ENCODE data around the gene LSAMP.
"Not testable (repeated sequence)": the region's sequence is repeated elsewhere in the genome, so short reads cannot be mapped to it uniquely, and the experiment has no call there.

LSAMP gene

GRCh38 chr3:115823083-115823482 lies 622.2 kb downstream of the LSAMP start:
- no peak for DNase-seq

GRCh38 chr3:115822579-115822978 lies 622.7 kb downstream of the LSAMP start:
- DNase-seq, result no peak

DNA sequence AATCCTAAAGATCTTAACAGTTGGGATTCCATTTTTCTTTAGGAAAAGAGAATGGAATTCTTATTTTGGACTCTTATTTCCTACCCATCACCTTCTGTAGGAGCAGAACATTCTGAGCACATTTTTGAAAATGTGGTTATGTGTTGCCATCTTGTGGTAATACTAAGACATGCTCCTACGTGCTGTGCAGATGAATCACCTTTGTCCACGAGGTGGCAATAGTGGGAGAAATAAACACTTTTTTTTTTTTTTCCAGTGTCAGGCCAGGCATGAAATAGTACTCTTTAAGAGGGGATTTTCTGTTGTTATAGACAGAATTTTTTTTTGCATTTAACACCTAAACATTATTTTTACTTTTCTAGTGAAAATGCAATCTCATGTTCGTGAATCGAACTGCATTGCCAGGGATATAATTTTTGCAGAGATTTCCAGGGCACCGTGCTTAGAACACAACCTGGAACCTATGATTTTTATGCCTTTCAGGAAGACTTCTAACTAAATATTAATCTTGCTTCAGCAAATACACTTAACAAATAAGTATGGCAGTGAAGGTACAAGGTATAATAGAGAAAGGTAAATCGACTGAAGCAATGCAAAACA lies 625.4 kb downstream of the LSAMP start:
- DNase-seq, result peak; percentile 53

DNA sequence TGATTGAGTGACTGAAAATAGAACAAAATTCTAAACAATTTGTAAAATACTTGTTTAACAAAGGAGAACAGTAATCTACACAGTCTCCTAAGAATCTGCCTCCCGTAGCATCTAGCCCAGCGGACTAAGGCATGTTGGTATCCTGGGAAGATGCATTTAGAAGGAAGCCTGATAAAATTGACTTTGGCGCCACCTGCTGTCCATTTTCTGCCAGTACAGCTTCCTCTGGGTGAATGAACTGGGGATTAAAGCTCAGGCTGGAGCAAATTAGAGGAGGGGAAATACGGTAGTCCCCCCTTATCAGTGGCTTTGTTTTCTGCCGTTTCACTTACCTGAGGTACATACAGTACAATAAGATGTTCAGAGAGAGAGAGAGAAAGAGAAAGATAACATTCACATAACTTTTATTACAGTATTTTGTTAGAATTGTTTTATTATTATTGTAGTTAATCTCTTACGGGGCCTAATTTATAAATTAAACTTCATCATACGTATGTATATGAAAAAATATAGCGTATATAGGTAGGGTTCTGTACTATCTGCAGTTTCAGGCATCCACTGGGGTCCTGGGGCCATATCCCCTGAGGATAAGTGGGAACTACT lies 630.4 kb downstream of the LSAMP start:
- DNase-seq, result peak; percentile 41

- DNase-seq, result no peak
Measured at GRCh38 chr3:115814006-115814405, 631.3 kb downstream of the LSAMP start.

DNA sequence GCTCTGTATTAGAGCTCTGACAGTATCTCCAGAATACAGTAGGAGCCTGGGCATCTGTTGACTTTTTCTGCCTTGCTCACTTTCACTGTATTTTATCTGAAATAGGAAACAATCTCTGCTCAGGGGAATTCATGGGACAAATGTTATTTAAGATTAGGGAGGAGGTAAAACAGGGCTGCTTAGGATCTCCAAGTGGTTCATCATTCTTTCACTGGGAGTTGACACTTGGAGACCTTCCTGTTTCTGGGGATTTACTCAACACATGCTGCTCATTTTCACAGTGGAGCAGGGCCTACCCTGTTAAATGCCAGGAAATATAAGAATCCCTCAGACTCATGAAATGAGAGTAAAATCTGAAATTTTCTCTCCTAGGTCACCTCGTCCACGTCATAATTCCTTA lies 636.5 kb downstream of the LSAMP start:
- no peak for DNase-seq

DNA sequence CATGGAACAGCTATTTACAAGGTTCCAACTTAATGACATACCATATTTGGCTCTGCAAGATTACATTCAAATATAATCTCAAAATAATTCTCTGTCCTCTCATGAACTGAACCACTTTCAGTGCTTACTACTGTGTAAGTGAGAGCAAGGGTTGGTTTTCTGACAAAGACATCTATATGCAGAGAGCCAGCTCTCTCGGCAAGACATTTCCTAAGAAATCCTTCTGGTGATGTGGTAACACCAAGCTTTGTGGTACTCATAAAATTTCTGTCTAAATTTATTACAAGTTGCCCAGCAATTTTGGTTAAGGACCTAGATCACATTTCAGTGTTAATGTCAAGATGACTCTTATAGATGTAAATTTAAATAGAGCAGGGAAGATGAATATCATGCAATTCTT lies 637.0 kb downstream of the LSAMP start:
- no peak for DNase-seq

DNA sequence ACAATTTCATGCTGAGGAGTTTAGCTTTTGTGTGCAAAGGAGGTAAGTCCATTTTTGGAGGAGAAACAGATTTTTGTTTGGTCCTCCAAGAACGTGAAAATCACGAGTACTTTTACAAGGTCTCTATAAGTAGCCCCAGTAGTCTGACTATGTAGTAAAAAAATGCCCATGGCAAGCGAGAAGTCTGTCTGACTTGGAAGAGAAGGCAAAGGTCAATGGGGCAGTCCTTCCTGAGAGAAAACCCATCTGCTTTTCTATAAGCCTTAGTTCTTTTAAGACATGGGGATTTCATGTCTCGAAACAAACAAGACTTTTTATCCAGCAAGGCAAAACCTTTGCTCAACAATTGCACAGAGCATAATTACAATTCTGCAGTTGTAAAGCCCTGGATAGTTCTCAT lies 638.8 kb downstream of the LSAMP start:
- no peak for DNase-seq

GRCh38 chr3:115805520-115805919 lies 639.8 kb downstream of the LSAMP start:
- no peak for DNase-seq

- DNase-seq, result no peak
Measured at GRCh38 chr3:115804713-115805119, 640.6 kb downstream of the LSAMP start.

DNA sequence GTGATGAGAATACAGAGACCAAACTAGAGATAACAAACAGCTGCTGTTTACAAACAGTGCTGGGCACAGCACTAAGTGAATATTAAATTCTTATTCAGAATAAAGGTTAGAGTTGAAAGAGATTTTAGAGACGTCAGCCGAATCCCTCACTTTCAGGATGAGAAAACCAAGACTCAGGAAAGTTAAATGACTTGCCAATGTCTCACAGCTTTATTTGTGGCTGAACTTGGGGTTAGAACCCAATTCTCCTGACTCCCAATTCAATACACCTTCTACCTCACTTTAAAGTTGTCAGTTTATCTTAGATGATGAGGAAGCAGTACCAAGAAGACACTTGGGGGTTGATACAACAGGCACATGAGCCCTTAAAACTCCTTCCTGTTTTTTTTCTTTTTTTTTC lies 641.1 kb downstream of the LSAMP start:
- no peak for DNase-seq

GRCh38 chr3:115803661-115804060 lies 641.6 kb downstream of the LSAMP start:
- DNase-seq, result no peak

DNA sequence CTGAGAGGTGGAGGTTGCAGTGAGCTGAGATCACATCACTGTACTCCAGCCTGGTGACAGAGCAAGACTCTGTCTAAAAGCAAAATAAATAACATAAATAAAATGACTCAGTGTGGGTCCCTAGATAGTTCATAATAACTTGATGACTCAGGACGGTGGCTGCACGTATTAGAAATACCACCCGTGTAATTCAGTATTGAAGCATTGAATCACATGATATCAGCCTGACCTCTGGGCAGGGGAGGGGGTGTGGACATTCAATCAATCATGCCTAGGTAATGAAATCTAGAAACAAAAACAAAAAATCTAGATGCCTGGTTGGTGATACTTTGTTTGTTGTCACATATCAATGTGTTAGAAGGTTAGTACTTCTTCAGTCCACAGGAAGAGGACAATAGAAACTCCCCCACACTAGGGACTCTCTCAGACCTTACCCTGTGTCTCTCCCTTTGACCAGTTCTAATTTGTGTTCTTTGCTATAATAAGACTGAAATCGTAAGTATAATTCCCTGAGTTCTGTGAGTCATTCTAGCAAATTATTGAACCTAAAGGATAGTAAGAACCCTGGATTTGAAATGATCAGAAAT lies 644.7 kb downstream of the LSAMP start:
- no peak for DNase-seq

- not testable (repeated sequence) for DNase-seq
Measured at GRCh38 chr3:115800065-115800464, 645.2 kb downstream of the LSAMP start.

GRCh38 chr3:115792206-115792955 lies 652.9 kb downstream of the LSAMP start:
- DNase-seq, result no peak

DNA sequence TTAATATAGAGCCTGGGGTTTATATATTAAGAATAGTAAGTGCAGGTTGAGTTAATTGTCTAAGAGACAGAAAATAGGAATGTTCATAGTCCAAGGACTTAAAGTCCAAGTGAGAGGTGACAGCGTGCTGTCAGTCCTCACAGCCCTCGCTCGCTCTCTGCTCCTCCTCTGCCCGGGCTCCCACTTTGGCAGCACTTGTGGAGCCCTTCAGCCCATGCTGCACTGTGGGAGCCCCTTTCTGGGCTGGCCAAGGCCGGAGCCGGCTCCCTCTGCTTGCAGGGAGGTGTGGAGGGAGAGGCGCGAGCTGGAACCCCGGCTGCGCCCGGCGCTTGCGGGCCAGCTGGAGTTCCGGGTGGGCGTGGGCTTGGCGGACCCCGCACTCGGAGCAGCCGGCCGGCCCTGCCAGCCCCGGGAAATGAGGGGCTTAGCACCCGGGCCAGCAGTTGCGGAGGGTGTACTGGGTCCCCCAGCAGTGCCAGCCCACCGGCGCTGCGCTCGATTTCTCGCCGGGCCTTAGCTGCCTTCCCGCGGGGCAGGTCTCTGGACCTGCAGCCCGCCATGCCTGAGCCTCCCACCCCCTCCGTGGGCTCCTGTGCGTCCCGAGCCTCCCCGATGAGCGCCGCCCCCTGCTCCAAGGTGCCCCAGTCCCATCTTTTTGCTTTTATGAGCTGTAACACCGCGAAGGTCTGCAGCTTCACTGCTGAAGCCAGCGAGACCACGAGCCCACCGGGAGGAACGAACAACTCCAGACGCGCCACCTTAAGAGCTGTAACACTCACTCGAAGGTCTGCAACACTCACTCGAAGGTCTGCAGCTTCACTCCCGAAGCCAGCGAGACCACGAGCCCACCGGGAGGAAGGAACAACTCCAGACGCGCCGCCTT lies 653.8 kb downstream of the LSAMP start:
- not testable (repeated sequence) for DNase-seq

DNA sequence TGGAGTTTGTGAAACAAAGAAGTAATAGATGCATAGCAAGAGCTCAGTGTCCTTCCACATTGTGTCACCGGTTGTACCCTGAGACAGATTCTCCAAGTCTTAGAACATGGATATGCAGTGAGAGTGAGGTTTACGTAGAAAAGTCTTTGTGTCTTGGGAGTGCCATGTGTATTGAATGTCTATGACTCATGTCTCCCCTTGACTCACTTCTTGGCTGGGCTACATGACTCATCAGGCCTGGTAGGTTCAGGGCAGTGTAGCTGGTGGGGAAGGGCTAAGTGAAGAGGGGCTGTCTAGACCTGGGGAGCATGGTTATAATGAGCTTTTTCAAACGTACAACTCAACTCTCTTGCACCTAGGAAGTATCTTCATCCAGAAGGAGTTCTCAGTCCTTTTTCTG lies 654.5 kb downstream of the LSAMP start:
- no peak for DNase-seq

DNA sequence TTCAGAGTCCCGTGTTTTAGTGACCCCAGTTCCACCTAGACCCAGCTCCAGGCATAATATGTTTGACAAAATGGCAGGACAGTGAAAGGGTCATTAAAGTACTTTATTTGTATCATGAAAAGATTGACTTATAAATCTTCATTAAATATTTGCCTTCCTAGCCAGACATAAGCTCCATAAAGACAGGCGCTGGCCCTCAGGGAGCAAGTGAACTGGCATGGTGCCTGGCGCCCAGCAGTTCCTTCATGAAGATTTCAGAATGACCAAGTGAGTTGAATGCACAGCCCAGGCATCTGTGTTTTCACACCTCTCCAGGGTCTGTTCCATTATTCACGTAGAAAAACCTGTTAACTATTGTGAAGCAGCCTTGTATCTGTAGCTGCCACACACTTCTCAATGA lies 655.8 kb downstream of the LSAMP start:
- no peak for DNase-seq

- DNase-seq, result no peak
Measured at GRCh38 chr3:115788921-115789470, 656.3 kb downstream of the LSAMP start.

GRCh38 chr3:115787818-115788217 lies 657.5 kb downstream of the LSAMP start:
- DNase-seq, result no peak

DNA sequence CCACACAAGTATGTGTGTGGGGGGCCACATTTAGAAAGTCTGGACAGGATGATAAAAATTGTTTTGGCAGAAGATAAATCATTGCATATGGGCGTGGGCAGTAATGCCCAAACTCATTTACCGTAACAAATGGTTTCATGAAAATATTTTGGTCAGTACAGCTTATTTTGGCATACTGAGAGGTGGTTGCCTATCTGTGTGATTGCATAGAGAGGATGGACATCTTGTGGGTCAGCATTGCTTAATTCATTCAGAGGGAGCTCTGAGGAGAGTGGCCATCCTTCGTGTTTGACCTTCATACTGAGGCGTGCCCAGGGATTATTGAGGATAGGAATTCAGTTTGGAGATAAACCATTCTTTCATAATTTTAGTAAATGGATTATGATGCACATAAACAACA lies 659.5 kb downstream of the LSAMP start:
- no peak for DNase-seq

GRCh38 chr3:115784739-115785536 lies 660.3 kb downstream of the LSAMP start:
- no peak for DNase-seq
